C4-2B (cell line): ENCODE results near the gene TGFBR3.

ENCODE experiments used
- ZFX ChIP-seq: fragments of 450-650 bp; IDR thresholded peaks from 2 replicates; pipeline ENCODE4 v1.6.1; 2017
- TF ChIP-seq, protein P1 (sequence below): fragments of 450-650 bp; conservative IDR thresholded peaks from 2 replicates; pipeline ENCODE4 v1.5.1; 2017; ENCODE audit warnings: mild to moderate bottlenecking

DNA sequence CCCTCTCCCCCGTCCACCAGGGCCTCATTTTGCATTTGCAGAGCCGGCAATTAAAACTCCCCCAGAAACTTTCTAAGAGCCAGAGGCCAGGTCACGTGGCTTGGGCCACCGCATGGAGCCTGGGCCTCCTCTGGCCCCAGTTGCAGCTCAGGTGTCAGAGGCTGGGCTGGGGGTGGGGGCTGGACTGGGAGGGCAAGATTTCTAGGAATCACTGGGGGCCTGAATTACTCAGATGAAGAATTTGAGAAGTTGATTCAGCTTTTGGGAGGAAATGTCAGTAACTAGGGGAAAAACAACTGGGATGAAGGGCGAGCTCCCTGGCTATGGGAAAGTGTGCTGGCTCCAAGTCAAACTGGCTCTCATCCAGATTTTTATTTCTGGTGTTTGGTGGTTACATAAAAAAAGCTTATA lies 234.3 kb downstream of the TGFBR3 start:
- TF ChIP-seq, protein P1, sequence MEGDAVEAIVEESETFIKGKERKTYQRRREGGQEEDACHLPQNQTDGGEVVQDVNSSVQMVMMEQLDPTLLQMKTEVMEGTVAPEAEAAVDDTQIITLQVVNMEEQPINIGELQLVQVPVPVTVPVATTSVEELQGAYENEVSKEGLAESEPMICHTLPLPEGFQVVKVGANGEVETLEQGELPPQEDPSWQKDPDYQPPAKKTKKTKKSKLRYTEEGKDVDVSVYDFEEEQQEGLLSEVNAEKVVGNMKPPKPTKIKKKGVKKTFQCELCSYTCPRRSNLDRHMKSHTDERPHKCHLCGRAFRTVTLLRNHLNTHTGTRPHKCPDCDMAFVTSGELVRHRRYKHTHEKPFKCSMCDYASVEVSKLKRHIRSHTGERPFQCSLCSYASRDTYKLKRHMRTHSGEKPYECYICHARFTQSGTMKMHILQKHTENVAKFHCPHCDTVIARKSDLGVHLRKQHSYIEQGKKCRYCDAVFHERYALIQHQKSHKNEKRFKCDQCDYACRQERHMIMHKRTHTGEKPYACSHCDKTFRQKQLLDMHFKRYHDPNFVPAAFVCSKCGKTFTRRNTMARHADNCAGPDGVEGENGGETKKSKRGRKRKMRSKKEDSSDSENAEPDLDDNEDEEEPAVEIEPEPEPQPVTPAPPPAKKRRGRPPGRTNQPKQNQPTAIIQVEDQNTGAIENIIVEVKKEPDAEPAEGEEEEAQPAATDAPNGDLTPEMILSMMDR: no peak
- TF ChIP-seq ZFX: no peak
